Body of pancreas (tissue), 4 donors: ENCODE measurements around the gene FKBP10.

Experiments
- CTCF ChIP-seq, 7 experiments: fragments of 450-650 bp in 4 of 7; fragments of 200-600 bp in 3 of 7; sonication (generic) in 3 of 7; IDR thresholded peaks; one replicate each; pipeline ENCODE4 v1.5.1; 2016 to 2019; ENCODE audit warnings: antibody characterized with exemption in 7 of 7
- POLR2A ChIP-seq, 3 donors: fragments of 450-650 bp; IDR thresholded peaks; one replicate each; pipeline ENCODE4 v1.6.1; 2016; ENCODE audit warnings: antibody characterized with exemption in 3 of 3, mild to moderate bottlenecking in 2 of 3

- TF ChIP-seq CTCF (IDR thresholded peaks at IDR 0.05) = no peak
- TF ChIP-seq POLR2A (IDR thresholded peaks at IDR 0.05) = no peak
Observed at GRCh38 chr17:41772218-41772585, 40.6 kb upstream of the FKBP10 start.
